Measurements from ENCODE around the gene ZNF117.
"Not testable (repeated sequence)": the region's sequence is repeated elsewhere in the genome, so short reads cannot be mapped to it uniquely, and the experiment has no call there.

ZNF117 gene

GRCh38 chr7:64938540-64938939 is 52.3 kb downstream of the ZNF117 start:
- Histone ChIP-seq H3K4me3 (ENCODE audit: low read length) (no peak overlapping the region), H4K20me1 (ENCODE audit: insufficient read depth, low read length) (no peaks in the 10 kb centered on the region), H2AFZ (ENCODE audit: low read depth, low read length) (no peak overlapping the region), H3K4me1 (ENCODE audit: low read length) (no peaks in the 10 kb centered on the region), H3K79me2 (ENCODE audit: low read length) (no peaks in the 10 kb centered on the region), H3K4me2 (ENCODE audit: low read length) (no peak overlapping the region), H3K9ac (ENCODE audit: low read length) (no peak overlapping the region), H3K9me3 (ENCODE audit: insufficient read depth, low read length) (no peaks in the 10 kb centered on the region), H3K27me3 (ENCODE audit: low read depth, low read length) (no peaks in the 10 kb centered on the region), H3K36me3 (replicated peaks; ENCODE audit: low read depth, low read length) (peaks cover 24% of the 10 kb centered on the region), H3K27ac (ENCODE audit: low read length) (no peak overlapping the region)
- no peak for TF ChIP-seq EZH2phosphoT487 (IDR thresholded peaks at IDR 0.05; ENCODE audit: low read depth)
- TF ChIP-seq CTCF (IDR thresholded peaks at IDR 0.05; ENCODE audit: low read depth, low read length) = no peak

GRCh38 chr7:64934478-64934877 is 56.4 kb downstream of the ZNF117 start:
- Histone ChIP-seq H3K79me2 (ENCODE audit: low read length) (no peaks in the 10 kb centered on the region), H3K4me1 (ENCODE audit: low read length) (no peaks in the 10 kb centered on the region), H3K4me3 (ENCODE audit: low read length) (no peak overlapping the region), H3K27ac (ENCODE audit: low read length) (no peak overlapping the region), H3K27me3 (ENCODE audit: low read depth, low read length) (no peaks in the 10 kb centered on the region), H3K4me2 (ENCODE audit: low read length) (no peak overlapping the region), H2AFZ (ENCODE audit: low read depth, low read length) (no peak overlapping the region), H3K9ac (ENCODE audit: low read length) (no peak overlapping the region), H4K20me1 (ENCODE audit: insufficient read depth, low read length) (no peaks in the 10 kb centered on the region), H3K9me3 (ENCODE audit: insufficient read depth, low read length) (peaks cover 1% of the 10 kb centered on the region; the same call in 1 of the 2 replicates), H3K36me3 (replicated peaks; ENCODE audit: low read depth, low read length) (peaks cover 41% of the 10 kb centered on the region)
- TF ChIP-seq CTCF (IDR thresholded peaks at IDR 0.05; ENCODE audit: low read depth, low read length) (no peak), EZH2phosphoT487 (IDR thresholded peaks at IDR 0.05; ENCODE audit: low read depth) (no peak)

- H3K79me2 ChIP-seq (ENCODE audit: low read length); H3K4me3 ChIP-seq (ENCODE audit: low read length); H3K27me3 ChIP-seq (ENCODE audit: low read depth, low read length); H3K9ac ChIP-seq (ENCODE audit: low read length); H4K20me1 ChIP-seq (ENCODE audit: insufficient read depth, low read length); H3K27ac ChIP-seq (ENCODE audit: low read length); H3K4me2 ChIP-seq (ENCODE audit: low read length); H3K4me1 ChIP-seq (ENCODE audit: low read length); H2AFZ ChIP-seq (ENCODE audit: low read depth, low read length): not testable (repeated sequence)
- peaks cover 33% of the 10 kb centered on the region; the same call in 1 of the 2 replicates for H3K9me3 ChIP-seq (ENCODE audit: insufficient read depth, low read length)
- peaks cover 76% of the 10 kb centered on the region for H3K36me3 ChIP-seq (replicated peaks; ENCODE audit: low read depth, low read length)
Measured at GRCh38 chr7:64928252-64929187, 62.3 kb downstream of the ZNF117 start.
